ENCODE data around the gene OR10G7.

- TF ChIP-seq CTCF (IDR thresholded peaks at IDR 0.05) (no peak), POLR2A (IDR thresholded peaks at IDR 0.05) (no peak), POLR2AphosphoS5 (IDR thresholded peaks at IDR 0.05) (no peak)
Observed at GRCh38 chr11:124041254-124041653, at the start of gene OR10G7.
